K562 (cell line): ENCODE results near the gene MRI1. TPM values are rescaled to one million over a fixed set of nuclear protein-coding genes. Genes with fewer than 3 reads are reported as not detected.

ENCODE experiments used
- ATAC-seq: fragments of 200-7000 bp; cut with Tn5 transposase; 3 replicates; pipeline ENCODE4 v1.9.1; 2020; ENCODE audit warnings: moderate library complexity
- BruUV-seq: library from RNA; stranded (reverse); fragments of 400-500 nt; replicated peaks from 2 replicates; lab custom pipeline; 2021; lab: Mats Ljungman, UMichigan
- CTCF ChIA-PET: fragments of 300-600 bp; formaldehyde crosslinking; extraction: SDS; loops from one replicate; lab custom pipeline; 2021; ENCODE audit warnings: low intra/inter-chr PET ratio; lab: Yijun Ruan, JAX
- POLR2A ChIA-PET: fragments of 300-600, 350-650 bp; sonication (Branson Sonifier 250); formaldehyde crosslinking; extraction: SDS; loops from one replicate; lab custom pipeline; 2021; ENCODE audit warnings: antibody characterized with exemption, inconsistent platforms; lab: Yijun Ruan, JAX
- DNase-seq, 4 experiments: peaks; one replicate each; pipeline versions ENCODE4 v3.0.0 to v3.0.0-alpha.2; 2011 to 2018; ENCODE audit warnings: low spot score in 3 of 4, mixed read lengths in 3 of 4; ENCODE audit errors: extremely low read depth in 1 of 4
- FAIRE-seq: peaks from 2 replicates; lab custom pipeline; 2011; peaks lifted over from hg19 to GRCh38; lab: Jason Lieb, UNC
- H2AFZ ChIP-seq: 2 replicates; pipeline ENCODE4 v1.6.0; 2011; ENCODE audit warnings: low read depth, low read length, control low read depth, inconsistent platforms
- H3K27ac ChIP-seq: fragments of 200-600 bp; 3 replicates; pipeline ENCODE4 v1.8.0; 2011; ENCODE audit warnings: low read depth, mild to moderate bottlenecking, control low read depth, inconsistent platforms, low read length, moderate library complexity, mixed read lengths; ENCODE audit errors: extremely low read depth
- H3K27me3 ChIP-seq, 2 experiments: fragments of 300-600 bp in 1 of 2; 2 replicates in 1 of 2; 3 replicates in 1 of 2; pipeline versions ENCODE4 v1.6.0 to v1.8.0; 2011; ENCODE audit warnings: inconsistent platforms in 2 of 2, low read length in 2 of 2, mild to moderate bottlenecking in 1 of 2, mixed read lengths in 1 of 2, moderate library complexity in 1 of 2; ENCODE audit not compliant: control insufficient read depth in 2 of 2, insufficient read depth in 2 of 2
- H3K36me3 ChIP-seq: fragments of 300-600 bp; 3 replicates; pipeline ENCODE4 v1.8.0; 2011; ENCODE audit warnings: mild to moderate bottlenecking, low read length, inconsistent platforms; ENCODE audit not compliant: control insufficient read depth, insufficient read depth
- H3K4me1 ChIP-seq, 2 experiments: fragments of 200-600 bp in 1 of 2; replicated peaks in 1 of 2; 2 replicates in 1 of 2; 3 replicates in 1 of 2; pipeline versions ENCODE4 v1.5.1 to v1.8.0; 2011; ENCODE audit warnings: inconsistent platforms in 2 of 2, low read length in 2 of 2, mild to moderate bottlenecking in 1 of 2, mixed read lengths in 1 of 2, moderate library complexity in 1 of 2; ENCODE audit not compliant: control insufficient read depth in 2 of 2, insufficient read depth in 2 of 2
- H3K4me2 ChIP-seq: 2 replicates; pipeline ENCODE4 v1.6.1; 2011; ENCODE audit warnings: low read length, control low read depth, inconsistent platforms, mixed read lengths; ENCODE audit not compliant: insufficient read depth
- H3K4me3 ChIP-seq: fragments of 200-600 bp; sonication (generic), shearing (Covaris generic); 2 replicates; pipeline ENCODE4 v1.5.1; 2016; ENCODE audit warnings: control low read depth, inconsistent platforms
- H3K79me2 ChIP-seq: fragments of 200-600 bp; 3 replicates; pipeline ENCODE4 v1.8.0; 2011; ENCODE audit warnings: low read length, inconsistent platforms; ENCODE audit not compliant: control insufficient read depth, insufficient read depth
- H3K9ac ChIP-seq, 2 experiments: 2 replicates each; pipeline versions ENCODE4 v1.6.0 to v1.6.1; 2011; ENCODE audit warnings: low read depth in 2 of 2, low read length in 2 of 2, control low read depth in 1 of 2, inconsistent platforms in 1 of 2, mild to moderate bottlenecking in 1 of 2, mixed read lengths in 1 of 2; ENCODE audit not compliant: insufficient read depth in 1 of 2
- H3K9me1 ChIP-seq: one replicate; pipeline ENCODE4 v1.6.0; 2011; ENCODE audit warnings: inconsistent platforms, mild to moderate bottlenecking, low read length, moderate library complexity; ENCODE audit not compliant: control insufficient read depth, insufficient read depth
- H3K9me3 ChIP-seq: replicated peaks from 2 replicates; pipeline ENCODE4 v1.5.1; 2011; ENCODE audit warnings: low read depth, low read length, inconsistent platforms; ENCODE audit not compliant: control insufficient read depth, insufficient read depth
- H4K20me1 ChIP-seq: replicated peaks from 2 replicates; pipeline ENCODE4 v1.6.1; 2011; ENCODE audit warnings: low read length, inconsistent platforms, mixed read lengths; ENCODE audit not compliant: control insufficient read depth, insufficient read depth
- KDM1A ChIP-seq, 2 experiments: fragments of 450-650 bp; IDR thresholded peaks; 2 replicates each; pipeline ENCODE4 v1.6.1; 2016; ENCODE audit warnings: mild to moderate bottlenecking in 2 of 2
- POLR2AphosphoS2 ChIP-seq: IDR thresholded peaks from 2 replicates; pipeline ENCODE4 v1.6.1; 2012; ENCODE audit warnings: low read length, improper control_type of control experiment
- PRDM10 ChIP-seq: fragments of 450-650 bp; IDR thresholded peaks from 2 replicates; pipeline ENCODE4 v1.6.1; 2018; ENCODE audit not compliant: partially characterized antibody
- RBM25 ChIP-seq: fragments of 200-400 bp; formaldehyde crosslinking; IDR thresholded peaks from 2 replicates; pipeline ENCODE4 v1.6.1; 2018; ENCODE audit warnings: low read length, low read depth, moderate library complexity; ENCODE audit not compliant: severe bottlenecking
- REST ChIP-seq, 2 experiments: fragments of 450-650 bp; formaldehyde crosslinking in 1 of 2; IDR thresholded peaks; 2 replicates each; pipeline versions ENCODE4 v1.4.0 to v1.6.1; 2014 to 2020; ENCODE audit warnings: mild to moderate bottlenecking in 2 of 2, borderline replicate concordance in 1 of 2, low read depth in 1 of 2
- TFAM ChIP-seq: fragments of 250-450 bp; sonication (Bioruptor Pico); conservative IDR thresholded peaks from 2 replicates; pipeline ENCODE4 v1.5.0; 2021; ENCODE audit warnings: mild to moderate bottlenecking, moderate library complexity
- ZBED1 ChIP-seq: IDR thresholded peaks from 2 replicates; pipeline ENCODE4 v1.6.1; 2014
- ZNF184 ChIP-seq: sonication (generic); formaldehyde crosslinking; IDR thresholded peaks from 2 replicates; pipeline ENCODE4 v1.5.0; 2020; ENCODE audit warnings: missing genetic modification reagents
- WGBS: fragments of 100-300 bp; shearing (Covaris generic); methylation state at CpG from one replicate; pipeline ENCODE4 v1.1.6; 2016; ENCODE audit warnings: low coverage, mixed read lengths; ENCODE audit not compliant: insufficient coverage; ENCODE audit errors: missing lambda C conversion rate; 5-methylcytosine and 5-hydroxymethylcytosine counted together
- in situ Hi-C: fragments of 300-500 bp; cut with MboI; formaldehyde crosslinking; loops from 4 replicates; pipeline ENCODE4 v1.15.0; 2018; ENCODE audit warnings: inconsistent platforms, mixed read lengths
- intact Hi-C: fragments of 100-400 bp; cut with micrococcal nuclease; formaldehyde crosslinking; loops from 2 replicates; pipeline ENCODE4 v1.14.2; 2022
- polyA plus RNA-seq, 8 experiments: library from polyadenylated mRNA; depleted of rRNA in 4 of 8; stranded (reverse) in 5 of 8; unstranded in 3 of 8; fragments of >200 nt; fragmentation: Nextera tagmentation in 2 of 8; fragmentation: Illumina TruSeq in 1 of 8; extraction: Ambion mirVana in 2 of 8; extraction: Trizol in 1 of 8; gene quantifications; 2 replicates each; pipeline versions ENCODE4 v1.2.1 to v1.2.3, GENCODE V29; 2011 to 2014; ENCODE audit warnings: inconsistent platforms in 1 of 8, missing spikeins in 1 of 8
- total RNA-seq, 7 experiments: library from RNA; depleted of rRNA in 6 of 7; stranded (reverse); fragments of >200 nt in 6 of 7; fragmentation: Illumina TruSeq in 2 of 7; extraction: Trizol in 2 of 7; gene quantifications; 2 replicates each; pipeline versions ENCODE4 v1.2.1 to v1.2.3, GENCODE V29; 2011 to 2021; ENCODE audit warnings: low replicate concordance in 1 of 7

The MRI1 gene
- total and polyA plus RNA-seq, 9 of the 15 experiments (the other 6 are each of a cell fraction or from before 2014, with no cell fraction given) = 5.5 to 57.4 (median 28.2) TPM

- in situ Hi-C loops = no loop called here
- Histone ChIP-seq H3K4me2 (no peak overlapping the region), H3K27ac (no peak overlapping the region), H3K36me3 (no peaks in the 10 kb centered on the region), H3K4me3 (no peak overlapping the region), H3K9ac (0 out of 4 replicates have a peak overlapping the region, but pooled peaks of 1 of the 2 experiments have one; percentile 3), H3K4me1 (peaks cover under 1 to 31% of the 10 kb centered on the region in 2 experiments; a peak in 3 of 5 replicates), H3K9me1 (no peaks in the 10 kb centered on the region), H3K9me3 (no peaks in the 10 kb centered on the region), H2AFZ (no peak overlapping the region), H4K20me1 (no peaks in the 10 kb centered on the region), H3K79me2 (no peaks in the 10 kb centered on the region), H3K27me3 (no peaks in the 10 kb centered on the region)
- POLR2A ChIA-PET = interaction anchor here (0.6 kb wide), 2 partner anchors 33 to 466 kb away, joined by 3 to 5 read pairs; no protein-coding TSS in a partner anchor
- WGBS = 55% methylated on average over 2 of the region's 2 CpGs
- no peak for DNase-seq
- no TSS peak for BruUV-seq
- no peak for ATAC-seq
- FAIRE-seq = no peak
- CTCF ChIA-PET = no interaction called here
- intact Hi-C loops = no loop called here
- TF ChIP-seq PRDM10 (no peak), ZBED1 (no peak), TFAM (CRISPR knock-in tag) (no peak), ZNF184 (CRISPR knock-in tag) (no peak), POLR2AphosphoS2 (no peak), RBM25 (peak; percentile 79), KDM1A (IDR thresholded peaks at IDR 0.05) (0 out of 4 replicates have a peak, but pooled peaks of 1 of the 2 experiments have one; percentile 10), REST (IDR thresholded peaks at IDR 0.05; ENCODE audit: borderline replicate concordance) (no peak), REST (CRISPR knock-in tag; IDR thresholded peaks at IDR 0.05; ENCODE audit: low read depth) (no peak)
Observed at GRCh38 chr19:13813147-13813546, 48.8 kb downstream of the MRI1 start.
